Measurements from ENCODE around the gene LMO3. TPM values are rescaled to one million over a fixed set of nuclear protein-coding genes. Genes with fewer than 3 reads are reported as not detected.

Gene LMO3
- total RNA-seq, 1 donor from 2014 or later = 1.5 TPM

- Histone ChIP-seq H3K36me3 (no peaks in the 10 kb centered on the region), H3K9me3 (replicated peaks) (no peaks in the 10 kb centered on the region), H3K4me1 (peaks cover 23% of the 10 kb centered on the region), H3K27ac (replicated peaks) (peak overlapping the region; percentile 76), H3K27me3 (ENCODE audit: low read depth) (peaks cover 70% of the 10 kb centered on the region), H3K4me3 (peak overlapping the region; percentile 66)
- intact Hi-C loops (cut with micrococcal nuclease) = no loop called here
- no peak for DNase-seq
- TF ChIP-seq CTCF (IDR thresholded peaks at IDR 0.05; ENCODE audit: borderline replicate concordance) = no peak
Observed at GRCh38 chr12:16605642-16606116, 283 bp downstream of the LMO3 start.

- peaks cover 23% of the 10 kb centered on the region for H3K4me1 ChIP-seq
- peak overlapping the region; percentile 66 for H3K4me3 ChIP-seq
- intact Hi-C loops (cut with micrococcal nuclease) = no loop called here
- TF ChIP-seq CTCF (IDR thresholded peaks at IDR 0.05; ENCODE audit: borderline replicate concordance) = no peak
- DNase-seq = no peak
- peaks cover 63% of the 10 kb centered on the region for H3K27me3 ChIP-seq (ENCODE audit: low read depth)
- no peaks in the 10 kb centered on the region for H3K36me3 ChIP-seq
- no peaks in the 10 kb centered on the region for H3K9me3 ChIP-seq (replicated peaks)
- peak overlapping the region; percentile 76 for H3K27ac ChIP-seq (replicated peaks)
Observed at GRCh38 chr12:16604596-16605252, 1.2 kb downstream of the LMO3 start.

GRCh38 chr12:16603916-16604575 lies 1.9 kb downstream of the LMO3 start:
- Histone ChIP-seq H3K4me1 (peaks cover 23% of the 10 kb centered on the region), H3K4me3 (peak overlapping the region; percentile 66), H3K9me3 (replicated peaks) (no peaks in the 10 kb centered on the region), H3K27me3 (ENCODE audit: low read depth) (peaks cover 57% of the 10 kb centered on the region), H3K27ac (replicated peaks) (peak overlapping the region; percentile 76), H3K36me3 (no peaks in the 10 kb centered on the region)
- intact Hi-C loops (cut with micrococcal nuclease) = no loop called here
- DNase-seq = no peak
- no peak for TF ChIP-seq CTCF (IDR thresholded peaks at IDR 0.05; ENCODE audit: borderline replicate concordance)

- Histone ChIP-seq H3K36me3 (no peaks in the 10 kb centered on the region), H3K9me3 (replicated peaks) (no peaks in the 10 kb centered on the region), H3K27me3 (ENCODE audit: low read depth) (peaks cover 50% of the 10 kb centered on the region), H3K27ac (replicated peaks) (no peak overlapping the region), H3K4me1 (peaks cover 23% of the 10 kb centered on the region), H3K4me3 (peak overlapping the region; percentile 66)
- intact Hi-C loops (cut with micrococcal nuclease) = no loop called here
- TF ChIP-seq CTCF (IDR thresholded peaks at IDR 0.05; ENCODE audit: borderline replicate concordance) = no peak
- DNase-seq = no peak
Observed at GRCh38 chr12:16603260-16603915, 2.6 kb downstream of the LMO3 start.

- Histone ChIP-seq H3K27ac (replicated peaks) (no peak overlapping the region), H3K9me3 (replicated peaks) (no peaks in the 10 kb centered on the region), H3K4me3 (no peak overlapping the region), H3K27me3 (ENCODE audit: low read depth) (peaks cover 40% of the 10 kb centered on the region), H3K36me3 (no peaks in the 10 kb centered on the region), H3K4me1 (peaks cover 23% of the 10 kb centered on the region)
- no peak for TF ChIP-seq CTCF (IDR thresholded peaks at IDR 0.05; ENCODE audit: borderline replicate concordance)
- intact Hi-C loops (cut with micrococcal nuclease) = no loop called here
- no peak for DNase-seq
Observed at GRCh38 chr12:16602412-16602811, 3.5 kb downstream of the LMO3 start.

All from left ventricle myocardium inferior (tissue), 1 donor.